Epithelial cell of esophagus (primary cell): ENCODE data around the gene AIDA.

Experiments used
- DNase-seq: peaks from one replicate; pipeline ENCODE4 v3.0.0; 2010; ENCODE audit warnings: low read depth
- H3K4me3 ChIP-seq: 2 replicates; pipeline ENCODE4 v1.5.1; 2011; ENCODE audit warnings: mild to moderate bottlenecking, low read length, control low read depth
- TF ChIP-seq, protein P1 (sequence below): IDR thresholded peaks from 2 replicates; pipeline ENCODE4 v1.5.1; 2011; ENCODE audit warnings: low read depth, mild to moderate bottlenecking, low read length, control low read depth, inconsistent platforms; ENCODE audit not compliant: insufficient read depth; ENCODE audit errors: missing control alignments

Gene AIDA

DNA sequence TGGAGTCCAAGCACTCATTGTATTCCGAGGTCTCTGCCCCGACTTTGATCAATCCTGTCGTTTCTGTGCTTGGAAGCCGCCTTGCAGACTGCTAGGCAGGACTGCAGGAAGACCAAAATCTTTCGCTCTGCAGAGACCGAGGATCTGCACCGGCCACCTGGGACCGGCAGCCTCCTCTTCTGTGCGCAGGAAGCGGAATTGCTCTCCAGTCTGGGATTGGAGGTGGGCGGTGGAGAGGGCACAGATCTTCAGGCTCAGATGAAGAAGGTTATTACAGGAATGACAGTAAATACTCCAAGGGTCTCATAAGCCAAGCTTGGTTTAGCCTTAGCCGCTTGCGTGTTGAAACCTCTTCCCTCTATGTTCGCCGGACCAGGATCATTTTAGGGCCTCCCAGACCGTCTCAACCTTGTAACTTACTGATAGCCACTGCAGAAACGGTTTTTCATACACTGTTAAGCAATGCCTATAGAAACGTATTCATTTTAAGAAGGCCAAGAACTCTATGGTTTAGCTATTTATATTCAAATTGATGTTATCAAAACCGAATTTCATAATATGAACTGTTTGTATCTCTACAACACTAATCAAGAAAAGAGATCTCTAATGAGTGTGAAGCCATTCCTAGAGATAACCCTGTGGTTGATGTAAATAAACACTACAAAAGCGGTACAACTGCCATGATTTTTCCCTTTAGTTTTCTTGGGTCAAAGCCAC, 93.3 kb downstream of the AIDA start:
- H3K4me3 ChIP-seq = peak overlapping the region; percentile 71
- peak; percentile 44 for DNase-seq
- TF ChIP-seq, protein P1, sequence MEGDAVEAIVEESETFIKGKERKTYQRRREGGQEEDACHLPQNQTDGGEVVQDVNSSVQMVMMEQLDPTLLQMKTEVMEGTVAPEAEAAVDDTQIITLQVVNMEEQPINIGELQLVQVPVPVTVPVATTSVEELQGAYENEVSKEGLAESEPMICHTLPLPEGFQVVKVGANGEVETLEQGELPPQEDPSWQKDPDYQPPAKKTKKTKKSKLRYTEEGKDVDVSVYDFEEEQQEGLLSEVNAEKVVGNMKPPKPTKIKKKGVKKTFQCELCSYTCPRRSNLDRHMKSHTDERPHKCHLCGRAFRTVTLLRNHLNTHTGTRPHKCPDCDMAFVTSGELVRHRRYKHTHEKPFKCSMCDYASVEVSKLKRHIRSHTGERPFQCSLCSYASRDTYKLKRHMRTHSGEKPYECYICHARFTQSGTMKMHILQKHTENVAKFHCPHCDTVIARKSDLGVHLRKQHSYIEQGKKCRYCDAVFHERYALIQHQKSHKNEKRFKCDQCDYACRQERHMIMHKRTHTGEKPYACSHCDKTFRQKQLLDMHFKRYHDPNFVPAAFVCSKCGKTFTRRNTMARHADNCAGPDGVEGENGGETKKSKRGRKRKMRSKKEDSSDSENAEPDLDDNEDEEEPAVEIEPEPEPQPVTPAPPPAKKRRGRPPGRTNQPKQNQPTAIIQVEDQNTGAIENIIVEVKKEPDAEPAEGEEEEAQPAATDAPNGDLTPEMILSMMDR = no peak
